Measurements from ENCODE around the gene ZSCAN5A.
"Not testable (repeated sequence)": the region's sequence is repeated elsewhere in the genome, so short reads cannot be mapped to it uniquely, and the experiment has no call there.

The ZSCAN5A gene

DNA sequence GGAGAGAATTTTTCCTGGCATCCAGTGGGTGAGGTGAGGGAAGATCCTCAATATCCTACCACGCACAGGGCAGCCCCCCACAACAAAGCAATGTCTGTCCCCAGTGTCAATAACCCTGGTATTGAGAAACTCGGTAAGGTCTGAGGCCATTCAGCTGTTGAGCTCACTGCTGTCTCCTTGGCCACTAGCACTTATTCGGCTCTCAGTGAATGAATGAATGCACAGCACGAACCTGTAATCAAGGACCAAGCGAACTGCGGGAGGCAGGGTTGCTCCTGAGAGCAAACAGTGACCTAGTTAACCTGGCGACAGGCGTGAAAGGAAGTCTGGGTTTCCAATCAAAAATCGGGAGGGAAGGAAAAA lies 640 bp downstream of the ZSCAN5A start:
- DNase-seq (ENCODE audit: low spot score): no peak

DNA sequence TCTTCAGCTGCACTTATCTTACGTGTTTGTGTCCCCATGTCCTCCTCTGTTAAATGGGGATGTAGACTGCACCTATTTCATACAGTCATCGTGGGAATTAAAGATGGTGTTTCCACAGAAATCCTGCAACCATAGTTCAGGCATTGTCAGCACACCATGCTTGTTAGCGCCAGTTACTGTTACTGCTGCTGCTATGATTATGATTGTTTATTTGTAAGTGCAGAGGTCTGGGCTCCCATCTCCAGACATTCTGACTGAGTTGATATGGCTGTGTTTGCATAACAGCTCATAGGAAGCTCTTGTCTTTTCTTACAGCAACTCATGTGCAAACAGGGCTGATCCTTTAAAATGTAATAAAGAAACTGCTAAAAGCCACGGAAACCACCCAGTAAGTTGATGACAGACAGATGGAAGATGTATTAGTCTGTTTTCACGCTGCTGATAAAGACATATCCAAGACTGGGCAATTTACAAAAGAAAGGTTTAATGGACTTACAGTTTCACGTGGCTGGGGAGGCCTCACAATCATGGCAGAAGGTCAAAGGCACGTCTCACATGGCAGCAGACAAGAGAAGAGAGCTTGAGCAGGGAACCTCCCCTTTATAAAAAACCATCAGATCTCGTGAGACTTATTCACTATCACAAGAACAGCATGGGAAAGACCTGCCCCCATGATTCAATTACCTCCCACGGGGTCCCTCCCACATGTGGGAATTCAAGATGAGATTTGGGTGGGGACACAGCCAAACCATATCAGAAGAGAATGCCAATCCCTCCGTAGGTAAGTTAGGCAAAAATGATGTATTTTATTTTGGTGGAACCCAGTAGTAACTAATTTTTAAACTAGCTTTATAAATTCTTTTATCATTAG lies 1.6 kb downstream of the ZSCAN5A start:
- DNase-seq (ENCODE audit: low spot score): no peak

DNA sequence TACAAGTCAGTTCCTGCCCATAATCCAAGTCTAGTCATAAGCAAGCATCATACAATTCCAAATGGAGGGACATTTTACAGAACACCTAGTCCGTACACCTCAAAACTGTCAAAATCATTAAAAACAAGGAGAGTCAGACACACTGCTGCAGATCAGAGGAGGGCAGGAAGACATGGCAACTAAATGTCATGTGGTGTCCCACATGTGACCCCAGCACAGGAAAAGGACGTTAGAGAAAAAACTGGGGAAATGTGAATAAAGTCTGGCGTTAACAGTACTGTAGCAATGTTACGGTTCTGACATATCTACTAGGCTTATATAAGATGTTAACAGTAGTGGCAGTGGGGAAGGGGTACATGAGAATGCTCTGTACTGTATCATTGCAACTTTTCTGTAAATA lies 2.3 kb downstream of the ZSCAN5A start:
- DNase-seq (ENCODE audit: low spot score): no peak

GRCh38 chr19:56310462-56310861 lies 4.2 kb downstream of the ZSCAN5A start:
- DNase-seq (ENCODE audit: low spot score): no peak

DNA sequence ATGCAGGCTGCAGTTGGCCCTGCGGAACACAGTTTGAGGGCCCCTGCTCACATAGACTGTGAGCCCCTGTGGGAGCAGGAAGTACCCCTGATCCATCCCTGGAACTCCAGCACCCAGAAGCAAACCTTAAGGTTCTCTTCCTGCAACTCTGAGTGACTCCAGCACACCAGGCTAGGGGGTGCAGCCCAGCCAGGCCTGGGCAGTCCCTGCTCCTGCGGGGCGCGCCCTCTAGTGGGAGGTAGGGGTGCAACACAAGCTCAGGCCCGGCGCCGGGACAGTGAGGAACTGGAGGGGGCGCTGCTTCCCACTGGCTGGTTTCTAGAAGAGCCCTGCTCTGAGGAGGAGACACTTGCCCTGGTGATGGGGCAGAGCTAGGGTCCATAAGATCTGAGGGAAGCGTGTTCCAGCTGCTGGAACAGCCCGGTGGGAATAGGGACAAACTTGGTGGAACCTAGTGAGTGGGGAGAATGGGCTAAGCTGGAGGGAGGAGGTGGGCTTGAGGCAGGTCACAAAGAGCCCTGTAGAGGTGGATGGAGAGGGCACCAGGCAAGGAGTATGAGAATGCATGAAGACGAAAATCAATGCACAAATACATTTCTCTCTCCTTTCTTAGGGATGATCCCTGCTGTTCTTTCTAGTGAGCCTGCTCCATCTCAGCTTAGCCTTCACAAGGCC lies 5.0 kb downstream of the ZSCAN5A start:
- peak; percentile 61 for DNase-seq (ENCODE audit: low spot score)

DNA sequence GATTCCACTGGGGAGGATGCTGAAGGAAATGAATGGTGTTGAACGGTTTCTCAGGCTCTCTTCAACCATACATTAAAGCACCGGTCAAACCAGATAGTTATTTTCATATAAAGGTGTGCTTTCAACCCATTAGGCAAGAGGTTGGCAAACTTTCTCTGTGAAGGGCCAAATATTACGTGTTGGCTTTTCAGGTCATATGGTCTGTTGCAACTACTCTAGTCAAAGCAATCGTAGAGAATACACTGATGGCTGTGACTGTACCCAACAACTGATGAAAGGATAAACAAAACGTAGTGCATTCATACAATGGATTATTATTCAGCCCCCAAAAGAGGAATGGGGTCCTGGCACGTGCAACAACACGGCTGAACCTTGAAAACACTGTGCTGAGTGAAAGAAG lies 5.8 kb downstream of the ZSCAN5A start:
- DNase-seq (ENCODE audit: low spot score): no peak

DNA sequence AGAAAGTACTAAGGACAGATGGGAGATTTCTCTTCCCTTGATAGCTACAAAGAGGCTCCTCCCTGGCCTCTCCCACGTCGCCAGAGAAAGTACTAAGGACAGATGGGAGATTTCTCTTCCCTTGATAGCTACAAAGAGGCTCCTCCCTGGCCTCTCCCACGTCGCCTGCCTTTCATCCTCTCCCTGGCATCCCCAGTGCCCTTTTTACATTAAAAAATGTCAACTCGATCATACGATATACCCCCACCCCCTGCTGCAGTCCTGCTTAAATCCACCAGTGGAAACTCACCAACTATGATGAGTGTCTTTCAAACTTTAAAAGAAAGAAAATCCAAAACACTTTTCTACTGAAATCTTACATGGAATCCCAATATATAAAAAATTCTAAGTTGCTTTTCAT lies 7.6 kb downstream of the ZSCAN5A start:
- DNase-seq (ENCODE audit: low spot score): not testable (repeated sequence)

GRCh38 chr19:56306016-56306415 lies 8.6 kb downstream of the ZSCAN5A start:
- DNase-seq (ENCODE audit: low spot score): no peak

DNA sequence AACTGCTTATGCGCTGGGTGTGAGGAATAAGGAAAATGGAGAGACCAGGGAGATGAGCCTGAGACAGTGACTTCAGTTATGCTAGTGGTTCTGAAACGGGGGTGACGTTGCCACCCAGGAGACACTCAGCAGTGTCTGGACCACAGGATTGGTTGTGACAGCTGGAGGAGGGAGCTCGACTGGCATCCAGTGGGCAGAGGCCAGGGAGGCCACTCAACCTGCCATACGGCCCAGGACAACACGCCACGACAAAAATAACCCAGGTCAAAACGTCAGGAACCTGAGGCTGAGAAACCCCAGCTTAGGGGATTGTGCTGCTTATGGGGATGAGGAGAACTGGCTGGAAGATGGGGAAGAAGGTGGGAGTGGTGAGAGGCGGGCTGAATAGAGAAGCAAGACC lies 10.4 kb downstream of the ZSCAN5A start:
- DNase-seq (ENCODE audit: low spot score): no peak

DNA sequence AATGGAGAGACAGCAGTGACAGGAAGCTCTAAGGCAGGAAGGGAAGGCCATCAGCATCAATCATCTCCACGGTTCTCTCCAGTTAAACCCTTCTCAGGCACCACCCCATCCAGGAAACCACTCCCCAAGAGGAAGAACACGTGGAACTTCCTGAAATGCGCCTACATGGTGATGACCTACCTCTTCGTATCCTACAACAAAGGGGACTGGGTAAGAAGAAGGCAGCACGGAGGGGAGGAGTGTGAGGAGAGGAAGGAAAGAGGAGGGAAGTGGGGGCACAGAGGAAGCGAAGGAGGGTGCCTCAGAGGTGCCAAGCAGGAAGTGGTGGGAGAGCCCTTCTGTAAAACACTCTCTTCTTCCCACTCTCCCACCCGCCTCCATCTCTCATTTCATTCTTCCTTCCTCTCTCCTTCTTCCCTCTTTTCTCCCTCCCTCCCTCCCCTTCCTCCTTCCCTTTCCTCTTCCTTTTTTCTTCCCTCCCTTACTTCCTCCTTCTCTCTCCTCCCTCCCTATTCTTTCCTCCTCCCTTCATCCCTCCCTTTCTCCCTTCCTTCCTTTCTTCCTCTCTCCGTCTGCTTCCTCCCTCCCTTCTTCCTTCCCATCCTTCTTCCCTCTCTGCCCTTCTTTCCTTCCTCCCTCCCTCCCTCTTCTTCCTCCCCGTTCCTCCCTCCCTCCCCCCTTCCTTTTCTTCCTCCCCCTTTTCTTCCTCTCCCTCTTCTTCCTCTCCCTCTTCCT lies 12.6 kb downstream of the ZSCAN5A start:
- DNase-seq (ENCODE audit: low spot score): peak; percentile 83

DNA sequence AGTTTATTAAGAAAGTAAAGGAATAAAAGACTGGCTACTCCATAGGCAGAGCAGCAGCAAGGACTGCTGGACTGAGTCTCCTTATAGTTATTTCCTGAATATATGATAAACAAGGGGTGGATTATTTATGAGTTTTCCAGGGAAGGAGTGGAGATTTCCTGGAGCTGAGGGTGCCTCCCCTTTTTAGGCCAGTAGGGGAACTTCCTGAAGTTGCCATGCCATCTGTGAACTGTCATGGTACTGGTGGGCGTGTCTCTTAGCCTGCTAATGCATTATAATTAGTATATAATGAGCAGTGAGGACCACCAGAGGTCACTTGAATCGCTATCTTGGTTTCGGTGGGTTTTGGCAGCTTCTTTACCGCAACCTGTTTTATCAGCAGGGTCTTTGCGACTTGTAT lies 13.5 kb downstream of the ZSCAN5A start:
- peak; percentile 74 for DNase-seq (ENCODE audit: low spot score)

DNA sequence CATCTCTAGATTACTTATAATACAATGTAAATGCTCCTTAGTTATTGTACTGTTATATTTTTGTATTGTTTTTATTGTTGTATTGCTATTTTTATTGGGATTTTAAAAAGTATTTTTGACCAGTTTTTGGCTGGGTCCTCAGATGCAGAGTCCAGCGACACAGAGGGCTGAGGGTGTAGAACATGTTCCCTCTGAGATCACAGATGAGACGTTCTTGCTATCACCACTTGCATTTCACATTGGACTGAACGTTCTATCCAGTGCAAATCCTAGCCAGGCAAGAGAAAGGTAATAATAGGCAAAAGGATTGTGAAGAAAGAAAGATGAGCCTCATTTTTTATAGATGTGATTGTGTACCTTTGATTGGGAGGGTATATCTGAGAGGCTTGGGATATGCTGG lies 15.0 kb downstream of the ZSCAN5A start:
- DNase-seq (ENCODE audit: low spot score): no peak

- no peak for DNase-seq (ENCODE audit: low spot score)
Measured at GRCh38 chr19:56297010-56297409, 17.6 kb downstream of the ZSCAN5A start.

DNA sequence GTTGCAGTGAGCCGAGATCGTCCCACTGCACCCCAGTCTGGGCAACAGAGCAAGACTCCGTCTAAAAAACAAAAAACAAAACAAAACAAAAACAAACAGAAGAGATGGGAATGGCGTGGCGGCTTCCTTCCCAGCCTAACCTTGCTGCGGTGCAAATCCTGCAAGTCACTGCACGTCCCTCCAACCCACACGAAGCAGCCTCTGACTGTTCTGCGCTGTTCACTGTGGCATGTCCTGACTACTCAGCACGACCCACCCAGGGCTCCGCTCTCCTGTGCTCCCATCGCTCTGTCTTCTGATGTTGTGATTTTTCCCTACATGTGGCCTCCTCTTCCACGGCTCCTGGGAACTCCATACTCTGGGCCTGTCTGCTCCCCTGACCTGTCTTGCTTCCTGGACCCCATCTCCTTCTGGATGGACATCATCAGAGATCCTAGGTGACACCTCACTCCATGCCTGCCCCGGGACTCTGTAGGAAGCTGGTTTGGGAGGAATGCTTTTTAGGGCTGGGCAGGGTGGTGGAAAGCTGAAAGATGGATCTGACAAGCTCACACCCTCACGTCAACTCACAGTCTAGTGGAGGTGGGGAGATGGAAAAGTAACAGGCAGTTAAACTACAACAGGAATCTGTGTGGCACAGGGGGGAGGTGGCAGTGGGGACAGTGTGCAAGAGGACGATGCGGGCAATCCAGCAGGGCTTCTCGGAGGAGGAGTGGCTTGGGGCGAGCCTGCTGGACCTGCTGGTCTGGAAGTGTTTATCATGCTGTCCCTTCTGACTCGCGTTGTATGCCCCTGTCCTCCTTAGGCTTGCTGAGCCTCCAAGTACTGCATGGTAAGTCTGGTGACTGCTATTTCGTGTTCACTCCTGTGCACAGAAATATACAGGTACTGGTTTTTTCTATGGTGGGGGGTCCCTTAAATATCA lies 18.8 kb downstream of the ZSCAN5A start:
- no peak for DNase-seq (ENCODE audit: low spot score)

GRCh38 chr19:56294549-56294948 lies 20.1 kb downstream of the ZSCAN5A start:
- DNase-seq (ENCODE audit: low spot score): peak; percentile 58

- DNase-seq (ENCODE audit: low spot score): no peak
Measured at GRCh38 chr19:56291867-56292266, 22.8 kb downstream of the ZSCAN5A start.

DNA sequence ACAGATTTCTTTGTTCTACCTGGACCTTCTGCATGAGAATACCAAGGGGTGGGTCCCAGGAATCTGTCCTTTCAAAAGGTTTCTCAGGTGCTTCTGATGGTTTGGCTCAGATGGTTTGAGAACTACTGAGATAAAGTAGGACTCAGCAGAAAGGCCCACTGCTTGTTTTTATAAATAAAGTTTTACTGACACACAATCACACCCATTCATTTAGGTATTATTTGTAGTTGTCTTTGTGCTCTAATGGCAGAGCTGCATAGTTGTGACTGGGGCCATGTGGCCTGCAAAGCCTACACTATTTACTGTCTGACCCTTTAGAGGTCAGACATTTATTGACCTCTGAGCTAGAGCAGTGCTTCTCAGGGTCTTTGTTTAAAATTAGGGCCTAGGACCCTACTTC lies 24.5 kb downstream of the ZSCAN5A start:
- no peak for DNase-seq (ENCODE audit: low spot score)

DNA sequence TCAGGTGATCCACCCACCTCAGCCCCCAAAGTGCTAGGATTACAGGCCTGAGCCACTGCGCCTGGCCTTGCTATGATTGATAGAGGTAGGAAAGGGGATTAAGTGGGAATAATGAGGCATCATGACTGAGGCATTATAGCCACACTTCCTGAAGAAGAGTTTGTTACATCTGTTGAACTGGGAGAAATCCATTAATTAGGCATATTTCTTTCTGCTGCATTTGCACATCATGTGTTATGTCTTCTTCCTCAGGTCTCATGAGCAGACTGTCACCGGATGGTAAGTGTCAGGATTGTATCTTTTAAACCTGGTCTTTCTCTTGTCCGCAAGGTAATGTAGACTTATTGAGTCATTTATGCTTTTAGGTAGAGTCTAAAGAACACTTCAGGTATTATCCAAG lies 29.9 kb downstream of the ZSCAN5A start:
- no peak for DNase-seq (ENCODE audit: low spot score)

GRCh38 chr19:56282809-56283208 lies 31.8 kb downstream of the ZSCAN5A start:
- no peak for DNase-seq (ENCODE audit: low spot score)

DNA sequence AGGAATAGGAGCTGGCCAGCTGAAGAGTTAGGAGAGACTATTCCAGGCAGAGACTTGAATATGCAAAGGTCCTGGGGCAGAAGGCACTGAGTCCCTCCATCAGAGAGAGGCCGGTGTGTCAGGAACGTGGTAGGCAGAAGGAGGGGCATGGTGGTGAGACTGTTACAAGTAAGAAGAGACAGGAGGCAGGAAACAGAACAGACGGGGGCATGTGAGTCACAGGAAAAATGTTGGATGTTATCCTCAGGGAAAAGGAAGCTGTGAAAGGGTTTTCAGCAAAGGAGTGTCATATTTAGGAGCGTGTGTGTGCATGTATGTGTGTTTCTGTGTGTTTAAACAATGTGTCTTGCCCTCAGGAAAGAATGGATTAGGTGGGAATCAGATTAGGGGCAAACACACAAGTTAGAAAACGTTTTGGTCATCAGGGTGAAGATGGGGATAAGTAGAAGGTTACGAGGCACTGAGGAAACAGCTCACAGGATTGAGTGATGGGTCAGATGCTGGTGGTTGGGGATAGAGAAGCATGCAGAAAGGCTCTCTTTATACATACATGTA lies 41.0 kb downstream of the ZSCAN5A start:
- DNase-seq (ENCODE audit: low spot score): peak; percentile 92

GRCh38 chr19:56272161-56272798 lies 42.4 kb downstream of the ZSCAN5A start, which contains the start of gene EDDM13:
TSS of gene EDDM13 (plus strand) at chr19:56272748. CDS start at chr19:56272835, 87 bp downstream.
- no peak for DNase-seq (ENCODE audit: low spot score)
